ENCODE data around the gene MS4A4E.

MS4A4E gene

DNA sequence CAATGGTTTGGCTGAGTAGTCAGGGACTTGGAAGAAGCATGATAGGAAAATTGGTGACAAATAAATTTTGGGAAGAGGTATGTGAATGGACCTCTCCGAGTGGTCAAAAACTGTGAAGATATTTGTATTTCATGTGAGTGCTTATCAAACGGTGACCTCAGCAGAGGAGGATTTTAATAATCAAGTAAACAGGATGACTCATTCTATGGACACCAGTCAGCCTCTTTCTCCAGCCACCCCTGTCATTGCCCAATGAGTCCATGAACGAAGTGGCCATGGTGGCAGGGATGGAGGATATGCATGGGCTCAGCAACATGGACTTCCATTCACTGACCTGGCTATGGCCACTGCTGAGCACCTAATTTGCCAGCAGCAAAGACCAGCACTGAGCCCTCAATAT, 21.2 kb downstream of the MS4A4E start:
- Histone ChIP-seq H3K27ac (ENCODE audit: low read depth, low read length) (no peak overlapping the region), H3K27me3 (ENCODE audit: control insufficient read depth, low read length) (no peaks in the 10 kb centered on the region), H3K79me2 (ENCODE audit: control insufficient read depth, low read length) (no peaks in the 10 kb centered on the region), H3K4me3 (ENCODE audit: low read length) (no peak overlapping the region), H3K9me3 (ENCODE audit: control insufficient read depth, insufficient read depth, low read length) (no peaks in the 10 kb centered on the region), H3K4me2 (ENCODE audit: low read length) (no peak overlapping the region), H3K4me1 (ENCODE audit: control insufficient read depth, low read length) (no peaks in the 10 kb centered on the region), H3K9me2 (replicated peaks; ENCODE audit: control insufficient read depth, low read length) (no peaks in the 10 kb centered on the region), H3K36me3 (ENCODE audit: control insufficient read depth, low read length) (no peaks in the 10 kb centered on the region), H4K20me1 (ENCODE audit: control insufficient read depth, insufficient read depth, low read depth, low read length) (no peaks in the 10 kb centered on the region), H3F3A (ENCODE audit: control insufficient read depth, insufficient read depth) (no peaks in the 10 kb centered on the region)
- no peak for TF ChIP-seq EZH2phosphoT487 (IDR thresholded peaks at IDR 0.05; ENCODE audit: borderline replicate concordance, low read length)
- TF ChIP-seq, protein P1, sequence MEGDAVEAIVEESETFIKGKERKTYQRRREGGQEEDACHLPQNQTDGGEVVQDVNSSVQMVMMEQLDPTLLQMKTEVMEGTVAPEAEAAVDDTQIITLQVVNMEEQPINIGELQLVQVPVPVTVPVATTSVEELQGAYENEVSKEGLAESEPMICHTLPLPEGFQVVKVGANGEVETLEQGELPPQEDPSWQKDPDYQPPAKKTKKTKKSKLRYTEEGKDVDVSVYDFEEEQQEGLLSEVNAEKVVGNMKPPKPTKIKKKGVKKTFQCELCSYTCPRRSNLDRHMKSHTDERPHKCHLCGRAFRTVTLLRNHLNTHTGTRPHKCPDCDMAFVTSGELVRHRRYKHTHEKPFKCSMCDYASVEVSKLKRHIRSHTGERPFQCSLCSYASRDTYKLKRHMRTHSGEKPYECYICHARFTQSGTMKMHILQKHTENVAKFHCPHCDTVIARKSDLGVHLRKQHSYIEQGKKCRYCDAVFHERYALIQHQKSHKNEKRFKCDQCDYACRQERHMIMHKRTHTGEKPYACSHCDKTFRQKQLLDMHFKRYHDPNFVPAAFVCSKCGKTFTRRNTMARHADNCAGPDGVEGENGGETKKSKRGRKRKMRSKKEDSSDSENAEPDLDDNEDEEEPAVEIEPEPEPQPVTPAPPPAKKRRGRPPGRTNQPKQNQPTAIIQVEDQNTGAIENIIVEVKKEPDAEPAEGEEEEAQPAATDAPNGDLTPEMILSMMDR (IDR thresholded peaks at IDR 0.05; ENCODE audit: low read depth, low read length, poor library complexity, severe bottlenecking), result no peak

DNA sequence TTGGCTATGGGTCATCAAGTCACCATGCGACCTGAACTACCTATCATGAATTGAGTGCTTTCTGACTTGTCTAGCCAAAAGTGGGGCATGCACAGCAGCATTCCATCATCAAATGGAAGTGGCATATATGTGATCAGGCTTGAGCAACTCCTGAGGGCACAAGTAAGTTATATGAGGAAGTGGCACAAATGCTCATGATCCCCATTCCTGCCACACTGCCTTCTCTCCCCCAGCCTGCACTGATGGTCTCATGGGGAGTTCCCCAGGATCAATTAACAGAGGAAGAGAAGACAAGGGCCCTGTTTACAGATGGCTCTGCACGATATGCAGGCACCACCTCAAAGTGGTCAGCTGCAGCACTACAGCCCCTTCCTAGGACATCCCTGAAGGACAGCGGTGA, 21.8 kb downstream of the MS4A4E start:
- H3K9me2 ChIP-seq (replicated peaks; ENCODE audit: control insufficient read depth, low read length), result no peaks in the 10 kb centered on the region
- TF ChIP-seq EZH2phosphoT487 (IDR thresholded peaks at IDR 0.05; ENCODE audit: borderline replicate concordance, low read length), result no peak
- TF ChIP-seq, protein P1 (IDR thresholded peaks at IDR 0.05; ENCODE audit: low read depth, low read length, poor library complexity, severe bottlenecking), result no peak
- H3K27ac ChIP-seq (ENCODE audit: low read depth, low read length), result no peak overlapping the region
- no peak overlapping the region for H3K4me2 ChIP-seq (ENCODE audit: low read length)
- H3K79me2 ChIP-seq (ENCODE audit: control insufficient read depth, low read length), result no peaks in the 10 kb centered on the region
- no peaks in the 10 kb centered on the region for H4K20me1 ChIP-seq (ENCODE audit: control insufficient read depth, insufficient read depth, low read depth, low read length)
- no peaks in the 10 kb centered on the region for H3F3A ChIP-seq (ENCODE audit: control insufficient read depth, insufficient read depth)
- H3K9me3 ChIP-seq (ENCODE audit: control insufficient read depth, insufficient read depth, low read length), result no peaks in the 10 kb centered on the region
- no peaks in the 10 kb centered on the region for H3K36me3 ChIP-seq (ENCODE audit: control insufficient read depth, low read length)
- H3K27me3 ChIP-seq (ENCODE audit: control insufficient read depth, low read length), result no peaks in the 10 kb centered on the region
- no peak overlapping the region for H3K4me3 ChIP-seq (ENCODE audit: low read length)
- H3K4me1 ChIP-seq (ENCODE audit: control insufficient read depth, low read length), result no peaks in the 10 kb centered on the region

DNA sequence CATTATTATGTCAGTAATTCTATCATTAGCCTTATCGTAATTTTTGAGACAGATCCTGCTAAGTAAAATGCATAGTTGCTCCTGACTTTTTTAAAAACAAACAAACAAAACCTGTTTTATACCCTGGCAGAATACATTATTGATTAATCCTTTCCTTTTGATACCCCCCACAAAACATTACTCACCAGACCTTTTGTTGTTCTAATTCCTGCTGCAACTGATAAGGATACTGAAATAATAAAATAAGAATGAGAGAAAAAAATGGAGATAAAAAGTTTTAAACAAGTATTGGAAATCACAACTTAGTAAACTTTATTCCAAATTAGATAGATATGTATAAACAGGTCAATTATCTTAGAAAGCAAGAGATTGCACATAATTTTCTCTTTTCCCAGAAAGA, 28.6 kb downstream of the MS4A4E start:
- H3K4me3 ChIP-seq (ENCODE audit: low read length), result no peak overlapping the region
- no peaks in the 10 kb centered on the region for H3K4me1 ChIP-seq (ENCODE audit: control insufficient read depth, low read length)
- no peak for TF ChIP-seq EZH2phosphoT487 (IDR thresholded peaks at IDR 0.05; ENCODE audit: borderline replicate concordance, low read length)
- TF ChIP-seq, protein P1 (IDR thresholded peaks at IDR 0.05; ENCODE audit: low read depth, low read length, poor library complexity, severe bottlenecking), result no peak
- H3K27me3 ChIP-seq (ENCODE audit: control insufficient read depth, low read length), result no peaks in the 10 kb centered on the region
- H4K20me1 ChIP-seq (ENCODE audit: control insufficient read depth, insufficient read depth, low read depth, low read length), result no peaks in the 10 kb centered on the region
- H3F3A ChIP-seq (ENCODE audit: control insufficient read depth, insufficient read depth), result no peaks in the 10 kb centered on the region
- H3K27ac ChIP-seq (ENCODE audit: low read depth, low read length), result no peak overlapping the region
- no peaks in the 10 kb centered on the region for H3K79me2 ChIP-seq (ENCODE audit: control insufficient read depth, low read length)
- no peaks in the 10 kb centered on the region for H3K9me2 ChIP-seq (replicated peaks; ENCODE audit: control insufficient read depth, low read length)
- no peak overlapping the region for H3K4me2 ChIP-seq (ENCODE audit: low read length)
- no peaks in the 10 kb centered on the region for H3K9me3 ChIP-seq (ENCODE audit: control insufficient read depth, insufficient read depth, low read length)
- H3K36me3 ChIP-seq (ENCODE audit: control insufficient read depth, low read length), result no peaks in the 10 kb centered on the region

DNA sequence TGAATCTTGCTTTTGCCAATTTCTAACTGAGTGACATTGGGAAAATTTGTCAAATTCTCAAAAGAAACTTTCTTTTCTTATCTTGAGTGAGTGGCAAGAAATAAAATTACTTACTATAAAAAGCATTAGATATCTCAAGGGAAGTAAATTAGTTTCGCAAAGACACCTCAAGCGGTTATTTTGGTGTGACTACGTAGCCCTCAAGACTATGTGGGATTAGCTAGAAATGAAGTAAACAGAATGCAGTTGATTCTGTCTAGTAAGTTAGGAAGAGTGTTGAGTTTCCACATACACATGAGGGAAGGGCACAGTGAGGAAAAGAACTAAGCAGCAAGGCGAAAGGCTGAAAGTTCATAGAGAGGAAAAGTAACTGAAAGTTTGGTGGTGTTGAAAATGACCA, 31.7 kb downstream of the MS4A4E start:
- Histone ChIP-seq H3F3A (ENCODE audit: control insufficient read depth, insufficient read depth) (no peaks in the 10 kb centered on the region), H3K4me1 (ENCODE audit: control insufficient read depth, low read length) (no peaks in the 10 kb centered on the region), H3K4me2 (ENCODE audit: low read length) (no peak overlapping the region), H3K4me3 (ENCODE audit: low read length) (no peak overlapping the region), H4K20me1 (ENCODE audit: control insufficient read depth, insufficient read depth, low read depth, low read length) (no peaks in the 10 kb centered on the region), H3K79me2 (ENCODE audit: control insufficient read depth, low read length) (no peaks in the 10 kb centered on the region), H3K9me3 (ENCODE audit: control insufficient read depth, insufficient read depth, low read length) (no peaks in the 10 kb centered on the region), H3K9me2 (replicated peaks; ENCODE audit: control insufficient read depth, low read length) (no peaks in the 10 kb centered on the region), H3K27me3 (ENCODE audit: control insufficient read depth, low read length) (no peaks in the 10 kb centered on the region; the same call in 1 of the 2 replicates), H3K27ac (ENCODE audit: low read depth, low read length) (no peak overlapping the region), H3K36me3 (ENCODE audit: control insufficient read depth, low read length) (no peaks in the 10 kb centered on the region)
- TF ChIP-seq, protein P1 (IDR thresholded peaks at IDR 0.05; ENCODE audit: low read depth, low read length, poor library complexity, severe bottlenecking), result no peak
- no peak for TF ChIP-seq EZH2phosphoT487 (IDR thresholded peaks at IDR 0.05; ENCODE audit: borderline replicate concordance, low read length)

All from DOHH2 (cell line).